ENCODE results near the gene CLASP1. TPM values are rescaled to one million over a fixed set of nuclear protein-coding genes. Genes with fewer than 3 reads are reported as not detected.

Gene CLASP1
- total RNA-seq, 1 experiment from 2014 or later, result 49.2 TPM

DNA sequence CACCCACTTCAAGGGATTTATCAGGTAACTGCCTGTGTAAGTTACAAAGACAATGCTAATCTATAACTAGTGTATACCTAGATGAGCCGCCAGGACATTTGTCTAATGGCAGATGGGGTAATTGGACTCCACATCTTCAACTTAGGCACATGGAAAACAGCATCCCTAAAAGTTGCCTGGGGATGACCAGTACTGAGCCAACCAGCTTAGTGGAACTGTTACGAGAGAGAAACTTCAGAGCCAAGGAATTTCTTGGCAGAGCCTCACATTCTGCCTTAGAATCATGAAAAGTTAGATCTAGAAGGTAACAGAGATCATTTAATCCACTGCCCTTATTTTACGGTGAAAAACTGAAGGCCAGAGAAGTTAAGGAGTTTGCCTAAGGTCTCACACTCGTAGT lies 15.5 kb upstream of the CLASP1 start:
- H3K4me3 ChIP-seq (ENCODE audit: low read depth in 2 of 2, low read length in 2 of 2), result no peak overlapping the region
- POLR2A ChIA-PET, result interaction anchor here (0.6 kb wide), 1 partner anchor 129 kb away, joined by 5 read pairs; no protein-coding TSS in a partner anchor
- H3K36me3 ChIP-seq (ENCODE audit: control insufficient read depth, insufficient read depth, low read length), result no peaks in the 10 kb centered on the region
- CTCF ChIA-PET, result no interaction called here
- no TSS peak for BruUV-seq (replicated peaks)
- in situ Hi-C loops (cut with HindIII; ENCODE audit: low pct_unique_long_range_greater_than_20kb, low sequenced_read_pairs) (no loop called here), intact Hi-C loops (cut with micrococcal nuclease; ENCODE audit: unreplicated experiment) (no loop called here)
- no peak for ATAC-seq
- H3K4me1 ChIP-seq (ENCODE audit: control insufficient read depth, insufficient read depth, low read length), result no peaks in the 10 kb centered on the region
- no peak for DNase-seq (ENCODE audit: low read depth, low spot score)
- no peak overlapping the region for H3K27ac ChIP-seq (ENCODE audit: low read length)
- H3K27me3 ChIP-seq (ENCODE audit: control insufficient read depth, insufficient read depth, low read length), result no peaks in the 10 kb centered on the region
- H3K9me3 ChIP-seq (ENCODE audit: control insufficient read depth, insufficient read depth, low read depth, low read length), result no peaks in the 10 kb centered on the region
- no peak for TF ChIP-seq SIN3A (IDR thresholded peaks at IDR 0.05; ENCODE audit: borderline replicate concordance, insufficient read depth, low read depth, low read length)
- no peak for TF ChIP-seq POLR2AphosphoS5 (IDR thresholded peaks at IDR 0.05; ENCODE audit: low read depth, low read length)
- TF ChIP-seq, protein P1, sequence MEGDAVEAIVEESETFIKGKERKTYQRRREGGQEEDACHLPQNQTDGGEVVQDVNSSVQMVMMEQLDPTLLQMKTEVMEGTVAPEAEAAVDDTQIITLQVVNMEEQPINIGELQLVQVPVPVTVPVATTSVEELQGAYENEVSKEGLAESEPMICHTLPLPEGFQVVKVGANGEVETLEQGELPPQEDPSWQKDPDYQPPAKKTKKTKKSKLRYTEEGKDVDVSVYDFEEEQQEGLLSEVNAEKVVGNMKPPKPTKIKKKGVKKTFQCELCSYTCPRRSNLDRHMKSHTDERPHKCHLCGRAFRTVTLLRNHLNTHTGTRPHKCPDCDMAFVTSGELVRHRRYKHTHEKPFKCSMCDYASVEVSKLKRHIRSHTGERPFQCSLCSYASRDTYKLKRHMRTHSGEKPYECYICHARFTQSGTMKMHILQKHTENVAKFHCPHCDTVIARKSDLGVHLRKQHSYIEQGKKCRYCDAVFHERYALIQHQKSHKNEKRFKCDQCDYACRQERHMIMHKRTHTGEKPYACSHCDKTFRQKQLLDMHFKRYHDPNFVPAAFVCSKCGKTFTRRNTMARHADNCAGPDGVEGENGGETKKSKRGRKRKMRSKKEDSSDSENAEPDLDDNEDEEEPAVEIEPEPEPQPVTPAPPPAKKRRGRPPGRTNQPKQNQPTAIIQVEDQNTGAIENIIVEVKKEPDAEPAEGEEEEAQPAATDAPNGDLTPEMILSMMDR (IDR thresholded peaks at IDR 0.05), result no peak

DNA sequence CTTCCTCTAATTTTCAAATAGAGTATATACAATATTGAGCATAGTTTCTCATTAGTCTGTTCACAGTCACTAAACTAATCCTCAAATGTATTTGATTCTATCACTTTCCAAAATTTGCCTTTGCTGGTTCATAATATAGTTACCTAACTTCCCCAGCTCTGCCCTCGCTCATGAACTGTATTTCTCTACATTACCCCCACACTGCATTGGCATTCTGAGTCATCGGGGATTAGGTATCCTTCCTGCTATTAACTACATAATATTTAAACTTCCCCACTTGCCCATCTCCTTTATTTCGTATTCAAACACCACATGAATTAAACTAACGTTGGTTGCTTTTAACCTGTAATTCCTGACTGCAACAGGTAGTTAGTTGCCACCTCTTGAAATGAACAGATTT lies 14.8 kb upstream of the CLASP1 start:
- ATAC-seq (no peak), DNase-seq (ENCODE audit: low read depth, low spot score) (no peak)
- H3K36me3 ChIP-seq (ENCODE audit: control insufficient read depth, insufficient read depth, low read length), result no peaks in the 10 kb centered on the region
- TF ChIP-seq, protein P1 (IDR thresholded peaks at IDR 0.05), result no peak
- TF ChIP-seq POLR2AphosphoS5 (IDR thresholded peaks at IDR 0.05; ENCODE audit: low read depth, low read length), result no peak
- TF ChIP-seq TCF7L2 (IDR thresholded peaks at IDR 0.05; ENCODE audit: low read depth, low read length), result no peak
- TF ChIP-seq, protein P2, sequence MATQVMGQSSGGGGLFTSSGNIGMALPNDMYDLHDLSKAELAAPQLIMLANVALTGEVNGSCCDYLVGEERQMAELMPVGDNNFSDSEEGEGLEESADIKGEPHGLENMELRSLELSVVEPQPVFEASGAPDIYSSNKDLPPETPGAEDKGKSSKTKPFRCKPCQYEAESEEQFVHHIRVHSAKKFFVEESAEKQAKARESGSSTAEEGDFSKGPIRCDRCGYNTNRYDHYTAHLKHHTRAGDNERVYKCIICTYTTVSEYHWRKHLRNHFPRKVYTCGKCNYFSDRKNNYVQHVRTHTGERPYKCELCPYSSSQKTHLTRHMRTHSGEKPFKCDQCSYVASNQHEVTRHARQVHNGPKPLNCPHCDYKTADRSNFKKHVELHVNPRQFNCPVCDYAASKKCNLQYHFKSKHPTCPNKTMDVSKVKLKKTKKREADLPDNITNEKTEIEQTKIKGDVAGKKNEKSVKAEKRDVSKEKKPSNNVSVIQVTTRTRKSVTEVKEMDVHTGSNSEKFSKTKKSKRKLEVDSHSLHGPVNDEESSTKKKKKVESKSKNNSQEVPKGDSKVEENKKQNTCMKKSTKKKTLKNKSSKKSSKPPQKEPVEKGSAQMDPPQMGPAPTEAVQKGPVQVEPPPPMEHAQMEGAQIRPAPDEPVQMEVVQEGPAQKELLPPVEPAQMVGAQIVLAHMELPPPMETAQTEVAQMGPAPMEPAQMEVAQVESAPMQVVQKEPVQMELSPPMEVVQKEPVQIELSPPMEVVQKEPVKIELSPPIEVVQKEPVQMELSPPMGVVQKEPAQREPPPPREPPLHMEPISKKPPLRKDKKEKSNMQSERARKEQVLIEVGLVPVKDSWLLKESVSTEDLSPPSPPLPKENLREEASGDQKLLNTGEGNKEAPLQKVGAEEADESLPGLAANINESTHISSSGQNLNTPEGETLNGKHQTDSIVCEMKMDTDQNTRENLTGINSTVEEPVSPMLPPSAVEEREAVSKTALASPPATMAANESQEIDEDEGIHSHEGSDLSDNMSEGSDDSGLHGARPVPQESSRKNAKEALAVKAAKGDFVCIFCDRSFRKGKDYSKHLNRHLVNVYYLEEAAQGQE (IDR thresholded peaks at IDR 0.05; ENCODE audit: insufficient read depth in 1 of 2, low read depth in 2 of 2, low read length in 1 of 2), result no peak
- TF ChIP-seq SIN3A (IDR thresholded peaks at IDR 0.05; ENCODE audit: borderline replicate concordance, insufficient read depth, low read depth, low read length), result no peak
- intact Hi-C loops (cut with micrococcal nuclease; ENCODE audit: unreplicated experiment) (no loop called here), in situ Hi-C loops (cut with HindIII; ENCODE audit: low pct_unique_long_range_greater_than_20kb, low sequenced_read_pairs) (no loop called here)
- ChIA-PET POLR2A (interaction anchor here (0.6 kb wide), 1 partner anchor 128 kb away, joined by 5 read pairs; no protein-coding TSS in a partner anchor), CTCF (no interaction called here)
- H3K9me3 ChIP-seq (ENCODE audit: control insufficient read depth, insufficient read depth, low read depth, low read length), result no peaks in the 10 kb centered on the region
- no peaks in the 10 kb centered on the region for H3K4me1 ChIP-seq (ENCODE audit: control insufficient read depth, insufficient read depth, low read length)
- H3K27me3 ChIP-seq (ENCODE audit: control insufficient read depth, insufficient read depth, low read length), result no peaks in the 10 kb centered on the region
- BruUV-seq (replicated peaks), result no TSS peak
- H3K27ac ChIP-seq (ENCODE audit: low read length), result no peak overlapping the region
- no peak overlapping the region for H3K4me3 ChIP-seq (ENCODE audit: low read depth in 2 of 2, low read length in 2 of 2)
